GM21723 (cell line): Measurements from ENCODE around the gene OSMR.

Experiments
- ATAC-seq: cut with Tn5 transposase; IDR thresholded peaks from one replicate; pipeline ENCODE4 v1.9.1; 2021; ENCODE audit warnings: mild to moderate bottlenecking, moderate library complexity; ENCODE audit not compliant: unreplicated experiment

Gene OSMR

GRCh38 chr5:38923661-38924451 is 78.0 kb downstream of the OSMR start:
- ATAC-seq, result no peak

GRCh38 chr5:38925154-38925925 is 79.5 kb downstream of the OSMR start:
- no peak for ATAC-seq

- no peak for ATAC-seq
These were observed 80.3 kb downstream of the OSMR start for GRCh38 chr5:38926121-38926520.

- ATAC-seq, result no peak
These were observed 81.7 kb downstream of the OSMR start for GRCh38 chr5:38927470-38927869.

- ATAC-seq, result no peak
These were observed 84.0 kb downstream of the OSMR start for GRCh38 chr5:38929838-38930237.

GRCh38 chr5:38931731-38932130 is 85.9 kb downstream of the OSMR start:
- ATAC-seq, result no peak

GRCh38 chr5:38932854-38933408 is 87.1 kb downstream of the OSMR start:
- ATAC-seq, result no peak

GRCh38 chr5:38935437-38935836 is 89.6 kb downstream of the OSMR start:
- no peak for ATAC-seq

- ATAC-seq, result no peak
These were observed 90.5 kb downstream of the OSMR start for GRCh38 chr5:38936269-38936668.

GRCh38 chr5:38938424-38938823 is 92.6 kb downstream of the OSMR start:
- no peak for ATAC-seq

- ATAC-seq, result no peak
These were observed 93.2 kb downstream of the OSMR start for GRCh38 chr5:38938973-38939372.

- no peak for ATAC-seq
These were observed 94.5 kb downstream of the OSMR start for GRCh38 chr5:38940230-38940858.

GRCh38 chr5:38941912-38942311 is 96.1 kb downstream of the OSMR start:
- no peak for ATAC-seq

GRCh38 chr5:38944282-38944681 is 98.5 kb downstream of the OSMR start:
- ATAC-seq, result no peak

- no peak for ATAC-seq
These were observed 102.7 kb downstream of the OSMR start for GRCh38 chr5:38948501-38948900.

- no peak for ATAC-seq
These were observed 107.7 kb downstream of the OSMR start for GRCh38 chr5:38953426-38954012.

GRCh38 chr5:38961691-38962090 is 115.9 kb downstream of the OSMR start:
- no peak for ATAC-seq

- no peak for ATAC-seq
These were observed 122.9 kb downstream of the OSMR start for GRCh38 chr5:38968665-38969064.

GRCh38 chr5:38978036-38978435 is 132.2 kb downstream of the OSMR start:
- no peak for ATAC-seq

GRCh38 chr5:38979535-38979934 is 133.7 kb downstream of the OSMR start:
- ATAC-seq, result no peak
